ENCODE results near the gene DMGDH.
A peak's percentile ranks its signal among the peaks of the same experiment; 100 is the strongest.

Gene DMGDH

GRCh38 chr5:79070350-79070667 lies 835 bp upstream of the DMGDH start:
- no peak for TF ChIP-seq CTCF (IDR thresholded peaks at IDR 0.05; ENCODE audit: low read depth, low read length)
- H3K4me3 ChIP-seq (replicated peaks in 1 of 2; ENCODE audit: low read depth in 2 of 2, low read length in 2 of 2): no peak overlapping the region
- peak in 1 of 2 donors; percentile 33 for DNase-seq (ENCODE audit: low read depth in 2 of 2)

- no peak overlapping the region for H3K4me3 ChIP-seq (replicated peaks in 1 of 2; ENCODE audit: low read depth in 2 of 2, low read length in 2 of 2)
- TF ChIP-seq CTCF (IDR thresholded peaks at IDR 0.05; ENCODE audit: low read depth, low read length): no peak
- no peak for DNase-seq (ENCODE audit: low read depth in 2 of 2)
Measured at GRCh38 chr5:79062436-79062835, 7.0 kb downstream of the DMGDH start.

- H3K4me3 ChIP-seq (replicated peaks in 1 of 2; ENCODE audit: low read depth in 2 of 2, low read length in 2 of 2): no peak overlapping the region
- no peak for TF ChIP-seq CTCF (IDR thresholded peaks at IDR 0.05; ENCODE audit: low read depth, low read length)
- no peak for DNase-seq (ENCODE audit: low read depth in 2 of 2)
Measured at GRCh38 chr5:79059674-79060073, 9.8 kb downstream of the DMGDH start.

GRCh38 chr5:79056847-79057246 lies 12.6 kb downstream of the DMGDH start:
- no peak for TF ChIP-seq CTCF (IDR thresholded peaks at IDR 0.05; ENCODE audit: low read depth, low read length)
- H3K4me3 ChIP-seq (replicated peaks in 1 of 2; ENCODE audit: low read depth in 2 of 2, low read length in 2 of 2): no peak overlapping the region
- no peak for DNase-seq (ENCODE audit: low read depth in 2 of 2)

DNA sequence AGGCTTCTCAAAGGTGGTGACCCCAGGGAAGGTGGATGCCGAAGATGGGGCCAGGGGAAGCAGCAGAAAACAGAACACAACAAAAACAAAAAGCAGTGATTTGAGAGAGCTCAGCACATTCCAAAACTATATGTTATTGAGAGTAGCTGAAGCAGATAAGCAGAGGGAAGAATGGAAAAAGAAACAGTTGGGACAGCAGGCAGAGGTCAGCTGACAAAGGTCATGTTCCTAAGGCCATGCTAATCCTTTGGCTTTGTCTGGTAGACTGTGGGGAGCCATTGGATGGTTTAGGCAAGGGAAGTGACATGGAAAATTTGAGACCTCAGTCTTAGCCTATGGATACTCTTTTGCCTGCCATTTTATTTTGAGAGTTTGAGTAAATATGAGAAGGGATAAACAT lies 14.5 kb downstream of the DMGDH start:
- no peak overlapping the region for H3K4me3 ChIP-seq (replicated peaks in 1 of 2; ENCODE audit: low read depth in 2 of 2, low read length in 2 of 2)
- no peak for DNase-seq (ENCODE audit: low read depth in 2 of 2)
- TF ChIP-seq CTCF (IDR thresholded peaks at IDR 0.05; ENCODE audit: low read depth, low read length): no peak

- DNase-seq (ENCODE audit: low read depth in 2 of 2): no peak
- TF ChIP-seq CTCF (IDR thresholded peaks at IDR 0.05; ENCODE audit: low read depth, low read length): no peak
Measured at GRCh38 chr5:79053321-79053720, 16.2 kb downstream of the DMGDH start.

GRCh38 chr5:79050498-79050897 lies 19.0 kb downstream of the DMGDH start:
- DNase-seq (ENCODE audit: low read depth in 2 of 2): no peak
- no peak overlapping the region for H3K4me3 ChIP-seq (replicated peaks in 1 of 2; ENCODE audit: low read depth in 2 of 2, low read length in 2 of 2)
- no peak for TF ChIP-seq CTCF (IDR thresholded peaks at IDR 0.05; ENCODE audit: low read depth, low read length)

More at GRCh38 chr5:79053321-79053720, 16.2 kb downstream of the DMGDH start:
- H3K4me3 ChIP-seq (replicated peaks in 1 of 2; ENCODE audit: low read depth in 2 of 2, low read length in 2 of 2): no peak overlapping the region
